Left renal cortex interstitium (tissue), 4 donors: ENCODE results near the gene TBCD. TPM values are rescaled to one million over a fixed set of nuclear protein-coding genes. Genes with fewer than 3 reads are reported as not detected.
A peak's percentile ranks its signal among the peaks of the same experiment; 100 is the strongest.

Experiments used
- DNase-seq, 4 donors: peaks; one replicate each; pipeline ENCODE4 v3.0.0-alpha.2; 2013; ENCODE audit warnings: low read depth in 4 of 4, low spot score in 2 of 4, missing footprints in 1 of 4
- polyA plus RNA-seq, 4 donors: library from polyadenylated mRNA; unstranded; fragments of 120-200 nt; gene quantifications; one replicate each; pipeline ENCODE4 v1.2.1, GENCODE V29; 2013; ENCODE audit not compliant: insufficient read length in 4 of 4

The TBCD gene
- polyA plus RNA-seq, 4 donors, result 60.5 to 87.2 (median 73.3) TPM

GRCh38 chr17:82892899-82893565 lies 141.2 kb downstream of the TBCD start:
- peak in 1 of 4 donors; percentile 56 for DNase-seq

DNA sequence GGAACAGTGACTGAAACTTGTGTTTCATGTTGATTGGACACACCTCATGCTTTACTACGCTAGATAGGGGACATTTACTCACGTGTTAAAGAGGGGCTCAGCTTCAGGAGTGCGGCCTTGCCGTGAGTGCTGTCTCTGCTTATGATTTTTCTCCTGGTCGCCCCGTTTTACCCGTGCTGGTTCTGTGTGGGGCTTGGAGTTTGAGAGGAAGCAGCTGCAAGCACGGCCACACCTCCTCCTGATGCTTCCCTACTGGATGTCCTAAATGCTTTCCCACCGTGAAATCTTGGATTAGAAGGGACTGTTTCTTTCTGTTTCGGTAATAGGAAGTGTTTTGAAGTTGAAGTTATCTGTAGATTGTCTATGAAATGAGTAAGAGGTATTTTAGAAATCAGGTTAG lies 141.9 kb downstream of the TBCD start:
- DNase-seq, result no peak

DNA sequence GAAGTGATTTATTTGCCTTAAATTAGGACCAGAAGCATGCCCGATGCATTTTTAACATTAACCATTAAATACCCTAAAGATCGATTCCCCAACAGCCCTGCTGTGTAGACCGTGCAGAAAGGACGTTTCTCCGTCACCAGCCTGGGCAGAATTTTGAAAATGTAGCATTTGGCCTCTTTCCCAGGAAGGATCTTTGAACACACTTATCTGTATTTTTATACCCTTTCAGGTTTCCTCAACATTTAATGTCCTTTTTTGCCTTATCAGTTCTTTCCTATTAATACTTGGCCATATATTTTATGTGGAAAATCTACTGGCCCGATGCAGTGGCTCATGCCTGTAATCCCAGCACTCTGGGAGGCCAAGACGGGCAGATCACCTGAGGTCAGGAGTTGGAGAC lies 142.5 kb downstream of the TBCD start:
- DNase-seq, result no peak

GRCh38 chr17:82895087-82895486 lies 143.2 kb downstream of the TBCD start:
- no peak for DNase-seq

GRCh38 chr17:82896071-82897000 lies 144.5 kb downstream of the TBCD start:
- DNase-seq, result no peak

DNA sequence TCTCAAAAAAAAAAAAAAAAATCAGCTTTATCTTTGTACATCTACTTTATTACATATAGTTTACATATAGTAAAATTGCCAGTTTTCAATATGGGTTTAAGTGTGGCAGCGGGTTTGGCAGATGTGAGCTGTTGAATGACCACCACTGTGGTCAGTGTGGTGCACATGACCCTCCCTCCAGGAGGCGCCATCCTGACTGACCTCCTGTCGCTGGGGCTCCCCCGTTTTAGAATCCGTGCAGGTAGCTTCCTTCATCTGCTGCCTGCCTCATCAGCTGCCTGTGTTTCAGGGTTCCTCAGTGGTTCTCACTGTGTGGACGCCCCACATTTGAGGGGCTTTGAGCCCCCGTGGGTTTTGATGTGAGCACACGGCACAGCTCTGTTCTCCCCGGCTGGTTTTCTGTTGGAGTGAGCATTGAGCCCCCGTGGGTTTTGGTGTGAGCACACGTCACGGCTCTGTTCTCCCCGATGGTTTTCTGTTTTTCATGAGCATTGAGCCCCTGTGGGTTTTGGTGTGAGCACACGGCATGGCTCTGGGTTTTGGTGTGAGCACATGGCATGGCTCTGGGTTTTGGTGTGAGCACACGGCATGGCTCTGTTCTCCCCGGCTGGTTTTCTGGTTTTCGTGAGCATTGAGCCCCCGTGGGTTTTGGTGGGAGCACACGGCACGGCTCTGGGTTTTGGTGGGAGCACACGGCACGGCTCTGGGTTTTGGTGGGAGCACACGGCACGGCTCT lies 145.8 kb downstream of the TBCD start:
- no peak for DNase-seq

GRCh38 chr17:82898976-82899514 lies 147.2 kb downstream of the TBCD start:
- DNase-seq, result no peak

DNA sequence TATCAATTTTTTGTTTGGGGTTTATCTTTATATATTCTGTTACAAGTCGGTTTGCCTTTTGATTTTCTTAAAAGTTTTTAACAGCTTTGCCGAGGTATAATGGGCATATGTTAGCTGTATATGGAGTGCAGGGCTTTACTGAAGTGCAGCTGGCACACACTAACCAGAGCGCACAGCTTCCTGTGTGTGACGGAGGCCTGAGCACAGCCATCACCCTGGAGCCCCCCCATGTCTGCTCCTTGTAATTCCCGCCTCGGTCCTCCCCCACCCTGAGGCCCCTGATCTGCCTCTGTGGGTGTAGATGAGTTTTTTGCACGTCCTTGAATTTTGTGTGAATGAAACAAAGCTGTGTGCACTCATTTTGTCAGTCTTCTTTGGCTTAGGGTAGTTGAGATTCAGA lies 148.1 kb downstream of the TBCD start:
- no peak for DNase-seq

DNA sequence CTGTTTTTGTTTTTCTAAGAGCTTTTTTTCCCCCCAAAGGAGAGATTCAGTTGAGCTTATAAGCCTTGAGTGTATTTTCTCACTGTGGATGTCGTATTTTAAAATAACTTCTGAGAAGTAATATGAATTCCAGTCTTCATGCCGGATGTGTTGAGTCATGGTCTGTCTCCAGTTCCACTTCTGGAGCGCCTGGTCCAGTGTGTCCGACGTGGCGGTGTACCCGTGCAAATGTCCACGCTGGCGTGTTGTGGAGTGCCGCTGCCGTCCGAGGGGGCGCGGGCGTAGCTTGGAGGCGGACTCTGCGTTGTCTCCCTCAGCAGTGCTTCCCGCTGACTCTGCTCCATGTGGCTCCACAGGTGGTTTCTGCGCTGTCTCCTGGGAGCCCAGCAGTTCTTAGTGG lies 148.9 kb downstream of the TBCD start:
- DNase-seq, result no peak

DNA sequence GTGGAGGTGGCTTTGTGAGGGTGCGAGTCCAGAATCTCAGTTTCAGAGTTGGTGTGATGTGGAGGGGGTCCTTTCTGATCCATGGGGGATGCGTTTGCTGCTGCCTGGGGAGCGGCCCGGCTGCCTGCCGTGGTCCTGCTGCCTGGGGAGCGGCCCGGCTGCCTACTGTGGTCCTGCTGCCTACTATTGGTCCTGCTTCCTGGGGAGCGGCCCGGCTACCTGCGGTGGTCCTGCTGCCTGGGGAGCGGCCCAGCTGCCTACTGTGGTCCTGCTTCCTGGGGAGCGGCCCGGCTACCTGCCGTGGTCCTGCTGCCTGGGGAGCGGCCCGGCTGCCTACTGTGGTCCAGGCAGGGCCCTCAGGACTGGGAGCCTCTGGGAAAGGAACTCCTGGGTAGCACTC lies 149.5 kb downstream of the TBCD start:
- no peak for DNase-seq

DNA sequence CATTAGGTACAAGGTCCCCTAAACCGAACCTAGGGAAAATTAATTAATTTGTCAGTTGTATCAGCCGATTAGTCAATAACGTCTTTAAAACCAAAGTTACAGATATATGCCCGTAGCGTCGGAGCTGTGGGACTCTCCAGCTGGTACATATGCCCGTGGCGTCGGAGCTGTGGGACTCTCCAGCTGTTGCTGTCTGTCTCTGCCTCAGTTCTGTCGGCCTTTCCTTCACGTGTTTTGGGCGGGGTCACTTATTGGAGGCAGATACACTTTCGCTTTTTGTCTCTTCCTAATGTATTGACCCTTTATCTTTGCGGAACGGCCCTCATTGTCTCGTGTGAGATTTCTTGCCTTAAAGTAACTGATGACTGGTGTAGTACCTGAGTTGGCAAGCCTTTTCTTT lies 150.0 kb downstream of the TBCD start:
- DNase-seq, result no peak

GRCh38 chr17:82902972-82903874 lies 151.4 kb downstream of the TBCD start:
- DNase-seq, result no peak

GRCh38 chr17:82905130-82905529 lies 153.3 kb downstream of the TBCD start:
- DNase-seq, result no peak

GRCh38 chr17:82907797-82908542 lies 156.1 kb downstream of the TBCD start:
- DNase-seq, result no peak

GRCh38 chr17:82908543-82909160 lies 156.8 kb downstream of the TBCD start:
- no peak for DNase-seq

DNA sequence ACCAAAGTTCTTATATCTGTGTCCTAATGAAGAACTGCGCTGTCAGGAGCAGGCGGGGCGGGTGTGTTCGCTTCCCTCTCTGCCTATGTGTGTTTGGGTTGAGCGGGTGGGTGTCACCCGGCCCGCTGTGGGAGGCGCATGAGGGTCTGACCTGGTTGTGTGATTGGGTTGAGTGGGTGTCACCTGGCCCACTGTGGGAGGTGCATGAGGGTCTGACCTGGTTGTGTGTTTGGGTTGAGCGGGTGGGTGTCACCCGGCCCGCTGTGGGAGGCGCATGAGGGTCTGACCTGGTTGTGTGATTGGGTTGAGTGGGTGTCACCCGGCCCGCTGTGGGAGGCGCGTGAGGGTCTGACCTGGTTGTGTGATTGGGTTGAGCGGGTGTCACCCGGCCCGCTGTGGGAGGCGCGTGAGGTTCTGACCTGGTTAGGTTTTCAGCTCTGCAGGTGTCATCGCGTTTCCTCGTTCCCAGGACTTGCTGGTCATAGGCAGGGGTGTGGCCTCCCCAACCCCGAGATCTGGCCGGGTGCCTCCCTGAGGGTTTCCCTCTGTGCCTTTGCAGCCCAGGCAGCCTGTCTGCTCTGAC lies 157.5 kb downstream of the TBCD start:
- DNase-seq, result no peak

DNA sequence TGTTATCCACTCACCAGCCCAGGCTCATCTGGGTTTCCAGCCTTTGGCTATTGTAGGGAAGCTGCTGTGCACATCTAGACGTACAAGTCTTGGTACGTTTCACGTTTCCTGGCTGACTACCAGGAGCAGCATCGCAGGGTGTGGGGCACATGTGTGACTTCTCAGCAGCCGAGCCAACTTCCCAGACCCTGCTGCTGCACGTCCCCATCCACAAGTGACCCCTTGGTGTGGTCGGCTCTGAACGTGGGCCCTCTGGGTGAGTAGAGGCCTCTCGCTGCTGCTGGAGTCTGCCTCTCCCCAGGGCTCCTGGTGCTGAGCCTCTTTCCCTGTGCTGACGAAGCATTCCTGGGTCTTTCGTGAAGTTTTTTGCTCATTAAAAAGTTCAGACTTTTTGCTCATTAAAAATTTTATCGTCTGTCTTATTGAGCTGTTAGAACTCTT lies 158.2 kb downstream of the TBCD start:
- DNase-seq, result no peak

- no peak for DNase-seq
Measured at GRCh38 chr17:82910770-82911169, 158.9 kb downstream of the TBCD start.
